OCI-LY3 (cell line): Measurements from ENCODE around the gene SAC3D1.

Experiments used
- H2AFZ ChIP-seq: fragments of 200-600, 300-600 bp; shearing (Covaris generic); 2 replicates; pipeline ENCODE4 v1.6.0; 2014; ENCODE audit warnings: antibody characterized with exemption, low read depth, low read length
- H3K27ac ChIP-seq: fragments of 200-600, 300-600 bp; sonication (generic); 2 replicates; pipeline ENCODE4 v1.5.1; 2014; ENCODE audit warnings: mild to moderate bottlenecking, low read length, moderate library complexity, mixed read lengths
- H3K27me3 ChIP-seq: fragments of 200-600, 300-600 bp; sonication (generic); 2 replicates; pipeline ENCODE4 v1.6.1; 2014; ENCODE audit warnings: low read depth, low read length, mixed read lengths
- H3K36me3 ChIP-seq: fragments of 200-600, 300-600 bp; sonication (generic); replicated peaks from 2 replicates; pipeline ENCODE3; 2014; ENCODE audit warnings: low read depth, low read length, mixed read lengths
- H3K4me1 ChIP-seq: fragments of 300-600, 200-600 bp; sonication (generic); 2 replicates; pipeline ENCODE4 v1.6.1; 2014; ENCODE audit warnings: low read length, mixed read lengths
- H3K4me2 ChIP-seq: fragments of 200-600, 300-600 bp; sonication (generic); 2 replicates; pipeline ENCODE4 v1.6.1; 2014; ENCODE audit warnings: low read length, mixed read lengths
- H3K4me3 ChIP-seq: fragments of 300-600, 200-600 bp; sonication (generic); 2 replicates; pipeline ENCODE4 v1.5.1; 2014; ENCODE audit warnings: antibody characterized with exemption, mild to moderate bottlenecking, low read length, moderate library complexity
- H3K79me2 ChIP-seq: fragments of 300-600, 200-600 bp; shearing (Covaris generic); 2 replicates; pipeline ENCODE4 v1.6.1; 2014; ENCODE audit warnings: mild to moderate bottlenecking, low read length, mixed read lengths
- H3K9ac ChIP-seq: fragments of 300-600, 200-600 bp; shearing (Covaris generic); 2 replicates; pipeline ENCODE4 v1.6.0; 2014; ENCODE audit warnings: mild to moderate bottlenecking, low read length, moderate library complexity
- H3K9me3 ChIP-seq: fragments of 200-600, 300-600 bp; shearing (Covaris generic); 2 replicates; pipeline ENCODE4 v1.6.1; 2014; ENCODE audit warnings: low read length, mixed read lengths; ENCODE audit not compliant: insufficient read depth
- H4K20me1 ChIP-seq: fragments of 200-600, 300-600 bp; sonication (generic); 2 replicates; pipeline ENCODE4 v1.6.1; 2016; ENCODE audit warnings: low read length, mixed read lengths; ENCODE audit not compliant: insufficient read depth
- CTCF ChIP-seq: fragments of 200-600, 300-600 bp; sonication (generic); IDR thresholded peaks from 2 replicates; pipeline ENCODE4 v1.5.1; 2014; ENCODE audit warnings: antibody characterized with exemption, low read length, low read depth
- EZH2phosphoT487 ChIP-seq: fragments of 200-600 bp; shearing (Covaris generic); IDR thresholded peaks from 2 replicates; pipeline ENCODE4 v1.6.1; 2018; ENCODE audit warnings: antibody characterized with exemption, mixed run types, low read depth

Gene SAC3D1

GRCh38 chr11:65069217-65069616, 28.2 kb downstream of the SAC3D1 start:
- peaks cover 22% of the 10 kb centered on the region for H3K4me1 ChIP-seq
- H3K27ac ChIP-seq = no peak overlapping the region
- no peak for TF ChIP-seq EZH2phosphoT487
- no peak for TF ChIP-seq CTCF
- no peak overlapping the region for H2AFZ ChIP-seq
- H3K4me2 ChIP-seq = no peak overlapping the region
- no peak overlapping the region for H3K4me3 ChIP-seq
- H3K36me3 ChIP-seq = peaks cover 1% of the 10 kb centered on the region
- no peaks in the 10 kb centered on the region for H3K27me3 ChIP-seq
- no peak overlapping the region for H3K9ac ChIP-seq
- H3K9me3 ChIP-seq = no peaks in the 10 kb centered on the region
- no peaks in the 10 kb centered on the region for H3K79me2 ChIP-seq
- H4K20me1 ChIP-seq = no peaks in the 10 kb centered on the region

- no peaks in the 10 kb centered on the region for H4K20me1 ChIP-seq
- H3K9ac ChIP-seq = no peak overlapping the region
- peaks cover 6% of the 10 kb centered on the region for H3K36me3 ChIP-seq
- H2AFZ ChIP-seq = peak overlapping the region; percentile 58; the same call in 1 of the 2 replicates
- H3K27me3 ChIP-seq = no peaks in the 10 kb centered on the region
- H3K4me2 ChIP-seq = peak overlapping the region; percentile 27
- 0 out of 2 replicates have a peak, but pooled peaks cover under 1% of the 10 kb centered on the region for H3K79me2 ChIP-seq
- H3K9me3 ChIP-seq = no peaks in the 10 kb centered on the region
- TF ChIP-seq CTCF = no peak
- no peak for TF ChIP-seq EZH2phosphoT487
- peaks cover 19% of the 10 kb centered on the region for H3K4me1 ChIP-seq
- no peak overlapping the region for H3K4me3 ChIP-seq
- H3K27ac ChIP-seq = no peak overlapping the region
Measured at GRCh38 chr11:65071907-65072630, 31.1 kb downstream of the SAC3D1 start.

- Histone ChIP-seq H3K4me2 (no peak overlapping the region), H3K27ac (no peak overlapping the region), H2AFZ (no peak overlapping the region)
Measured at GRCh38 chr11:65072631-65072966, 31.6 kb downstream of the SAC3D1 start.

GRCh38 chr11:65077451-65077850, 36.4 kb downstream of the SAC3D1 start:
- Histone ChIP-seq H3K36me3 (peaks cover 51% of the 10 kb centered on the region), H4K20me1 (peaks cover 5% of the 10 kb centered on the region; the same call in 1 of the 2 replicates)
- TF ChIP-seq CTCF (no peak), EZH2phosphoT487 (no peak)

More at GRCh38 chr11:65072631-65072966, 31.6 kb downstream of the SAC3D1 start:
- no peaks in the 10 kb centered on the region for H3K9me3 ChIP-seq
- H3K27me3 ChIP-seq = no peaks in the 10 kb centered on the region
- H3K9ac ChIP-seq = no peak overlapping the region
- no peak overlapping the region for H3K4me3 ChIP-seq
- H3K4me1 ChIP-seq = peaks cover 14% of the 10 kb centered on the region
- TF ChIP-seq EZH2phosphoT487 = no peak
- no peak for TF ChIP-seq CTCF
- H4K20me1 ChIP-seq = no peaks in the 10 kb centered on the region
- H3K36me3 ChIP-seq = peaks cover 12% of the 10 kb centered on the region
- peaks cover 6% of the 10 kb centered on the region for H3K79me2 ChIP-seq

More at GRCh38 chr11:65077451-65077850, 36.4 kb downstream of the SAC3D1 start:
- no peak overlapping the region for H2AFZ ChIP-seq
- H3K79me2 ChIP-seq = peaks cover 49% of the 10 kb centered on the region
- peaks cover 14% of the 10 kb centered on the region for H3K4me1 ChIP-seq
- H3K27ac ChIP-seq = no peak overlapping the region
- no peaks in the 10 kb centered on the region for H3K27me3 ChIP-seq
- no peak overlapping the region for H3K4me2 ChIP-seq
- no peak overlapping the region for H3K9ac ChIP-seq
- H3K9me3 ChIP-seq = no peaks in the 10 kb centered on the region
- H3K4me3 ChIP-seq = no peak overlapping the region
